BLaER1 treated with 17β-estradiol and CSF1 and Interleukin-3, amounts not matched to agents 10 nM and 100 nM (cell line): ENCODE data around the gene CYP4A22.
"Not testable (repeated sequence)": the region's sequence is repeated elsewhere in the genome, so short reads cannot be mapped to it uniquely, and the experiment has no call there.

Experiments
- H3K27ac ChIP-seq, 11 experiments: shearing (Covaris generic); formaldehyde crosslinking; 2 replicates each; pipeline ENCODE4 v1.8.1; 2022
- H3K27me3 ChIP-seq, 11 experiments: shearing (Covaris generic); formaldehyde crosslinking; 2 replicates each; pipeline ENCODE4 v1.8.1; 2022
- H3K36me3 ChIP-seq, 11 experiments: shearing (Covaris generic); formaldehyde crosslinking; 2 replicates each; pipeline ENCODE4 v1.8.1; 2022
- H3K4me1 ChIP-seq, 10 experiments: shearing (Covaris generic); formaldehyde crosslinking; 2 replicates each; pipeline ENCODE4 v1.8.1; 2022
- H3K4me2 ChIP-seq, 11 experiments: shearing (Covaris generic); formaldehyde crosslinking; 2 replicates each; pipeline ENCODE4 v1.8.1; 2022
- H3K4me3 ChIP-seq, 10 experiments: shearing (Covaris generic); formaldehyde crosslinking; 2 replicates each; pipeline ENCODE4 v1.8.1; 2022
- H3K9ac ChIP-seq, 11 experiments: shearing (Covaris generic); formaldehyde crosslinking; 2 replicates each; pipeline ENCODE4 v1.8.1; 2022
- H3K9me3 ChIP-seq, 11 experiments: shearing (Covaris generic); formaldehyde crosslinking; replicated peaks in 1 of 11; 2 replicates each; pipeline ENCODE4 v1.8.1; 2022
- H4K20me1 ChIP-seq, 11 experiments: shearing (Covaris generic); formaldehyde crosslinking; 2 replicates each; pipeline ENCODE4 v1.8.1; 2022
- Cebpa-rat ChIP-seq, 11 experiments: shearing (Covaris generic); IDR thresholded peaks; 2 replicates each; pipeline ENCODE4 v1.8.1; 2022

Gene CYP4A22

GRCh38 chr1:47137198-47137597, at the start of gene CYP4A22:
Gene CYP4A22 (plus strand): TSS chr1:47137441. CDS start chr1:47137486, 45 bp downstream.
- H3K27ac ChIP-seq = no peak within 1 kb of the TSS
- no peaks in the 10 kb centered on the region for H3K27me3 ChIP-seq
- no peaks in the 10 kb centered on the region for H3K36me3 ChIP-seq
- no peaks in the 10 kb centered on the region for H3K4me1 ChIP-seq
- H3K9me3 ChIP-seq = no peaks in the 10 kb centered on the region
- no peak within 1 kb of the TSS for H3K9ac ChIP-seq
- no peak for TF ChIP-seq Cebpa-rat (IDR thresholded peaks at IDR 0.05)
- H4K20me1 ChIP-seq = no peaks in the 10 kb centered on the region
- no peak within 1 kb of the TSS for H3K4me2 ChIP-seq
- no peak within 1 kb of the TSS for H3K4me3 ChIP-seq

GRCh38 chr1:47089356-47089755, 47.9 kb upstream of the CYP4A22 start:
- not testable (repeated sequence) for H3K36me3 ChIP-seq, H3K9me3 ChIP-seq, H3K9ac ChIP-seq, H3K4me2 ChIP-seq, H3K27ac ChIP-seq, H3K27me3 ChIP-seq, H4K20me1 ChIP-seq, H3K4me3 ChIP-seq, H3K4me1 ChIP-seq

GRCh38 chr1:47091476-47091875, 45.8 kb upstream of the CYP4A22 start:
- H3K9ac ChIP-seq, H3K4me3 ChIP-seq, H3K27me3 ChIP-seq, H4K20me1 ChIP-seq, H3K9me3 ChIP-seq, H3K36me3 ChIP-seq, H3K4me1 ChIP-seq, H3K27ac ChIP-seq, H3K4me2 ChIP-seq: not testable (repeated sequence)

- Histone ChIP-seq H3K4me3 (no peak overlapping the region), H3K36me3 (0 out of 22 replicates have a peak, but pooled peaks cover 0 to 4% (median 0%) of the 10 kb centered on the region in 11 experiments), H3K9me3 (peaks cover 26 to 31% (median 27%) of the 10 kb centered on the region in 11 experiments), H3K9ac (no peak overlapping the region), H3K4me1 (peaks cover 0 to 8% (median 0%) of the 10 kb centered on the region in 10 experiments; a peak in 1 of 20 replicates), H3K27ac (no peak overlapping the region), H4K20me1 (no peaks in the 10 kb centered on the region), H3K4me2 (no peak overlapping the region), H3K27me3 (no peaks in the 10 kb centered on the region)
- TF ChIP-seq Cebpa-rat (IDR thresholded peaks at IDR 0.05) = no peak
Measured at GRCh38 chr1:47104816-47105215, 32.4 kb upstream of the CYP4A22 start.

GRCh38 chr1:47106792-47107191, 30.4 kb upstream of the CYP4A22 start:
- peaks cover 26 to 31% (median 27%) of the 10 kb centered on the region in 11 experiments for H3K9me3 ChIP-seq
- no peak overlapping the region for H3K4me3 ChIP-seq
- no peak for TF ChIP-seq Cebpa-rat (IDR thresholded peaks at IDR 0.05)
- H3K36me3 ChIP-seq = 0 out of 22 replicates have a peak, but pooled peaks cover 0 to 4% (median 0%) of the 10 kb centered on the region in 11 experiments
- H3K4me1 ChIP-seq = peaks cover 0 to 8% (median 0%) of the 10 kb centered on the region in 10 experiments; a peak in 1 of 20 replicates
- H3K27me3 ChIP-seq = no peaks in the 10 kb centered on the region
- no peak overlapping the region for H3K27ac ChIP-seq
- H3K9ac ChIP-seq = no peak overlapping the region
- no peak overlapping the region for H3K4me2 ChIP-seq
- no peaks in the 10 kb centered on the region for H4K20me1 ChIP-seq

GRCh38 chr1:47107851-47108574, 29.2 kb upstream of the CYP4A22 start:
- not testable (repeated sequence) for H3K4me3 ChIP-seq, H3K9ac ChIP-seq, H3K27me3 ChIP-seq, H3K36me3 ChIP-seq, H4K20me1 ChIP-seq, H3K27ac ChIP-seq, H3K4me1 ChIP-seq
- Histone ChIP-seq H3K4me2 (peak overlapping the region in 2 of 11 experiments; percentile 24 to 32; a peak in 1 of 22 replicates), H3K9me3 (peaks cover 15 to 20% (median 17%) of the 10 kb centered on the region in 11 experiments)

- H3K9me3 ChIP-seq, H4K20me1 ChIP-seq, H3K4me2 ChIP-seq, H3K9ac ChIP-seq, H3K36me3 ChIP-seq, H3K27me3 ChIP-seq, H3K4me1 ChIP-seq, H3K27ac ChIP-seq, H3K4me3 ChIP-seq: not testable (repeated sequence)
Measured at GRCh38 chr1:47109482-47109881, 27.8 kb upstream of the CYP4A22 start.

- H3K4me3 ChIP-seq = no peak overlapping the region
- H3K9ac ChIP-seq = no peak overlapping the region
- no peaks in the 10 kb centered on the region for H3K36me3 ChIP-seq
- H3K4me1 ChIP-seq = 0 out of 20 replicates have a peak, but pooled peaks cover 0 to 4% (median 0%) of the 10 kb centered on the region in 10 experiments
- no peak overlapping the region for H3K27ac ChIP-seq
- H3K9me3 ChIP-seq = peaks cover 0 to 3% (median 0%) of the 10 kb centered on the region in 11 experiments; a peak in 2 of 22 replicates
- TF ChIP-seq Cebpa-rat (IDR thresholded peaks at IDR 0.05) = no peak
- H4K20me1 ChIP-seq = no peaks in the 10 kb centered on the region
- no peak overlapping the region for H3K4me2 ChIP-seq
- H3K27me3 ChIP-seq = no peaks in the 10 kb centered on the region
Measured at GRCh38 chr1:47113178-47113577, 24.1 kb upstream of the CYP4A22 start.

GRCh38 chr1:47121039-47121438, 16.2 kb upstream of the CYP4A22 start:
- not testable (repeated sequence) for H3K9ac ChIP-seq, H3K4me2 ChIP-seq, H3K4me1 ChIP-seq, H3K36me3 ChIP-seq, H3K27ac ChIP-seq, H3K9me3 ChIP-seq, H4K20me1 ChIP-seq, H3K27me3 ChIP-seq, H3K4me3 ChIP-seq

- not testable (repeated sequence) for H3K27ac ChIP-seq, H3K4me3 ChIP-seq, H4K20me1 ChIP-seq, H3K36me3 ChIP-seq, H3K4me1 ChIP-seq, H3K4me2 ChIP-seq, H3K27me3 ChIP-seq, H3K9ac ChIP-seq
- H3K9me3 ChIP-seq = peaks cover 0 to 11% (median 4%) of the 10 kb centered on the region in 11 experiments; a peak in 8 of 22 replicates
Measured at GRCh38 chr1:47124834-47125233, 12.4 kb upstream of the CYP4A22 start.

- not testable (repeated sequence) for H3K9ac ChIP-seq, H3K27me3 ChIP-seq, H3K4me3 ChIP-seq, H3K4me1 ChIP-seq, H3K4me2 ChIP-seq, H3K36me3 ChIP-seq, H3K9me3 ChIP-seq, H4K20me1 ChIP-seq, H3K27ac ChIP-seq
Measured at GRCh38 chr1:47126997-47127396, 10.2 kb upstream of the CYP4A22 start.
